HL-60 (cell line): ENCODE data around the gene SCN3A.
A peak's percentile ranks its signal among the peaks of the same experiment; 100 is the strongest.

Source experiments
- DNase-seq, 2 experiments: peaks; one replicate each; pipeline ENCODE4 v3.0.0-alpha.2; 2010 to 2020; ENCODE audit warnings: low read depth in 1 of 2, low spot score in 1 of 2
- H3K27ac ChIP-seq: fragments of 250-450 bp; sonication (Bioruptor Pico); replicated peaks from 2 replicates; pipeline ENCODE4 v1.5.1; 2020; ENCODE audit warnings: mild to moderate bottlenecking, moderate library complexity
- H3K27me3 ChIP-seq: fragments of 250-450 bp; sonication (Bioruptor Pico); 2 replicates; pipeline ENCODE4 v1.5.1; 2021; ENCODE audit warnings: mild to moderate bottlenecking, moderate library complexity; ENCODE audit not compliant: insufficient read depth, poor library complexity, severe bottlenecking
- H3K4me3 ChIP-seq: replicated peaks from 2 replicates; pipeline ENCODE4 v1.5.1; 2011; ENCODE audit warnings: mild to moderate bottlenecking, control low read depth, low read length; ENCODE audit not compliant: insufficient read depth
- GABPA ChIP-seq: IDR thresholded peaks from 2 replicates; pipeline ENCODE4 v1.6.1; 2012; ENCODE audit warnings: low read depth
- POLR2AphosphoS5 ChIP-seq: IDR thresholded peaks from 2 replicates; pipeline ENCODE4 v1.6.1; 2012; ENCODE audit warnings: low read depth
- REST ChIP-seq: IDR thresholded peaks from 2 replicates; pipeline ENCODE4 v1.6.1; 2012; ENCODE audit warnings: low read depth; ENCODE audit not compliant: insufficient replicate concordance
- SPI1 ChIP-seq: IDR thresholded peaks from 2 replicates; pipeline ENCODE4 v1.6.1; 2012; ENCODE audit warnings: low read depth, mild to moderate bottlenecking, borderline replicate concordance
- TF ChIP-seq, protein P1 (sequence below): IDR thresholded peaks from one replicate; pipeline ENCODE4 v1.5.1; 2011; ENCODE audit warnings: low read length, control low read depth, inconsistent platforms; ENCODE audit not compliant: insufficient read depth

The SCN3A gene

DNA sequence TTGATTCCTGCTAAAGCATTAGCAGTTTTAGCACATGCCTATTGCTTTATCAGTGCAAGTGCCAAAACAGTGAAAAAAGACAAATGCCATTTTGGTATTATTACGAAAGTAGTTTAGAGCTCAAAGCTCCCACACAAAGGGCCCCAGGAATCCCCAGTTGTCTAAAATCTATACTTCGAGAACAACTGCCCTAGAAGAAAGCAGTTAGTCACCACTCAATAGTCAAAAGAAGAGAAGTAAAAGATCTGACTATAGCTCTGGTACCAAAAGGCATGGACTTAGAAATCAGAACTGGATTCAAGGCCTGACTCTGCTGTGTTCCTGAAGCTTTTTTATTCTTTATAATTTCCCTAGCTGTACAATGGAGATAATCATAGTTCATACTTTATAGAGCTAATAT is 21.8 kb downstream of the SCN3A start:
- TF ChIP-seq REST: no peak
- TF ChIP-seq, protein P1, sequence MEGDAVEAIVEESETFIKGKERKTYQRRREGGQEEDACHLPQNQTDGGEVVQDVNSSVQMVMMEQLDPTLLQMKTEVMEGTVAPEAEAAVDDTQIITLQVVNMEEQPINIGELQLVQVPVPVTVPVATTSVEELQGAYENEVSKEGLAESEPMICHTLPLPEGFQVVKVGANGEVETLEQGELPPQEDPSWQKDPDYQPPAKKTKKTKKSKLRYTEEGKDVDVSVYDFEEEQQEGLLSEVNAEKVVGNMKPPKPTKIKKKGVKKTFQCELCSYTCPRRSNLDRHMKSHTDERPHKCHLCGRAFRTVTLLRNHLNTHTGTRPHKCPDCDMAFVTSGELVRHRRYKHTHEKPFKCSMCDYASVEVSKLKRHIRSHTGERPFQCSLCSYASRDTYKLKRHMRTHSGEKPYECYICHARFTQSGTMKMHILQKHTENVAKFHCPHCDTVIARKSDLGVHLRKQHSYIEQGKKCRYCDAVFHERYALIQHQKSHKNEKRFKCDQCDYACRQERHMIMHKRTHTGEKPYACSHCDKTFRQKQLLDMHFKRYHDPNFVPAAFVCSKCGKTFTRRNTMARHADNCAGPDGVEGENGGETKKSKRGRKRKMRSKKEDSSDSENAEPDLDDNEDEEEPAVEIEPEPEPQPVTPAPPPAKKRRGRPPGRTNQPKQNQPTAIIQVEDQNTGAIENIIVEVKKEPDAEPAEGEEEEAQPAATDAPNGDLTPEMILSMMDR: no peak
- TF ChIP-seq POLR2AphosphoS5: no peak
- TF ChIP-seq SPI1: no peak
- TF ChIP-seq GABPA: no peak
- no peaks in the 10 kb centered on the region for H3K27me3 ChIP-seq
- H3K27ac ChIP-seq: no peak overlapping the region
- no peak for DNase-seq
- H3K4me3 ChIP-seq: no peak overlapping the region

GRCh38 chr2:165176780-165177179 is 27.1 kb downstream of the SCN3A start:
- no peak for TF ChIP-seq REST
- TF ChIP-seq, protein P1: no peak
- no peak for TF ChIP-seq GABPA
- TF ChIP-seq SPI1: no peak
- TF ChIP-seq POLR2AphosphoS5: no peak
- Histone ChIP-seq H3K4me3 (no peak overlapping the region), H3K27ac (no peak overlapping the region), H3K27me3 (no peaks in the 10 kb centered on the region)
- DNase-seq: no peak

DNA sequence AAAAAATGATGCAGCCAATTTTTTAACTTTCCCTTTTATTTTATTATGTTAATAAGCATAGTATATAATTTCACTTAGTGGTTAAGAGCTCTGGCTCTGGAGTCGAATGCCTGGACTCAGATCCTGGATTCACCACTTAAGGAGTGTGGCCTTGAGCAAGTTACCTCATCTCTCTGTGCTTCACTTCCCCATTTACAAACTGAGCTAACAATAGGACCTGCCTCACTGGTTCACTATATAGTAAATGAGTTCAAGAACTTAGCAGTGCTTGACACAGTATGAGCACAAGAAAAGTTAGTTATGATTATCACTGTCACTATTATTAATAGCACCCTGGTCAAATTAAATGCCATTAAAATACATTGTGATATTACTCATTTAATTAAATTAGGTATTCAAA is 30.6 kb downstream of the SCN3A start:
- Histone ChIP-seq H3K27ac (no peak overlapping the region), H3K4me3 (no peak overlapping the region), H3K27me3 (no peaks in the 10 kb centered on the region)
- no peak for DNase-seq
- TF ChIP-seq, protein P1: no peak
- TF ChIP-seq SPI1: peak; percentile 66

DNA sequence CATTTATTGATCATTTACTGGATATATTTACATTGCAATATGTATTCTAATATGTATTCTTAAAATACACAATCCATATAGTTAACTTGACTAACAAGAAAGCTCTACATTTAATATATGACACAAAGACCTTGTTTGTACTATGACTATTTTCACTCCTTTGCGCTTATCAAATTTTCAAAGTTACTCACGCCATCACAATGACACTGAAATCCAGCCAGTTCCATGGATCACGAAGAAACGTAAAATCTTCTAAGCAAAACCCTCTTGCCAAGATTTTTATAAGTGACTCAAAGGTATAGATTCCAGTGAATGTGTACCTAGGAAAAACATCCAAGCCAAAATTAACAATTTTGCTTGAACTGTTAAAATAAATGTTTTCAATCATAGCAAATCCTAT is 39.6 kb downstream of the SCN3A start:
- Histone ChIP-seq H3K27ac (no peak overlapping the region), H3K4me3 (no peak overlapping the region), H3K27me3 (no peaks in the 10 kb centered on the region)
- TF ChIP-seq POLR2AphosphoS5 (no peak), SPI1 (no peak), REST (no peak)
- TF ChIP-seq, protein P1: no peak
- DNase-seq: no peak
